ENCODE results near the gene LTB.
A peak's percentile ranks its signal among the peaks of the same experiment; 100 is the strongest.
"Not testable (repeated sequence)": the region's sequence is repeated elsewhere in the genome, so short reads cannot be mapped to it uniquely, and the experiment has no call there.

The LTB gene

GRCh38 chr6:31607317-31607716 is 25.1 kb upstream of the LTB start:
- no peak for ATAC-seq

- peak; percentile 75 to 85 for ATAC-seq
Observed at GRCh38 chr6:31597006-31597405, 14.8 kb upstream of the LTB start.

- no peak for ATAC-seq
Observed at GRCh38 chr6:31592396-31592771, 10.2 kb upstream of the LTB start.

GRCh38 chr6:31590691-31591090 is 8.5 kb upstream of the LTB start:
- ATAC-seq, result not testable (repeated sequence)

GRCh38 chr6:31588871-31589650 is 6.8 kb upstream of the LTB start:
- ATAC-seq, result no peak

GRCh38 chr6:31587791-31588777 is 5.9 kb upstream of the LTB start:
- ATAC-seq, result peak; percentile 45 to 55

GRCh38 chr6:31586599-31587281 is 4.5 kb upstream of the LTB start:
- ATAC-seq, result peak in 1 of 2 donors; percentile 14

GRCh38 chr6:31586008-31586407 is 3.8 kb upstream of the LTB start, which contains the start of gene LST1:
TSS of gene LST1 (plus strand) at chr6:31586277. CDS start at chr6:31587300, 1,023 bp downstream.
- peak; percentile 7 to 11 for ATAC-seq

GRCh38 chr6:31585491-31585890 is 3.3 kb upstream of the LTB start:
- peak; percentile 11 to 15 for ATAC-seq

GRCh38 chr6:31581434-31582229 is 592 bp downstream of the LTB start:
- ATAC-seq, result no peak

- ATAC-seq, result peak; percentile 84
Observed at GRCh38 chr6:31580807-31581433, 1.3 kb downstream of the LTB start.

GRCh38 chr6:31580438-31580740 is 1.8 kb downstream of the LTB start:
- no peak for ATAC-seq

- no peak for ATAC-seq
Observed at GRCh38 chr6:31579546-31580437, 2.4 kb downstream of the LTB start.

GRCh38 chr6:31579119-31579505 is 3.1 kb downstream of the LTB start:
- no peak for ATAC-seq

GRCh38 chr6:31578184-31579118 is 3.8 kb downstream of the LTB start:
- ATAC-seq, result no peak

- ATAC-seq, result no peak
Observed at GRCh38 chr6:31577579-31577966, 4.7 kb downstream of the LTB start.

GRCh38 chr6:31576897-31577578 is 5.2 kb downstream of the LTB start:
- no peak for ATAC-seq

- ATAC-seq, result no peak
Observed at GRCh38 chr6:31575952-31576685, 6.1 kb downstream of the LTB start.

Measured in activated CD4-positive, CD25-positive, alpha-beta regulatory T cell treated with anti-CD3 and anti-CD28 coated beads, Interleukin-2, amount 50 U/mL, for 24 hours (primary cell).